Upper lobe of left lung (tissue), 6 donors: Measurements from ENCODE around the gene GRIK2. TPM values are rescaled to one million over a fixed set of nuclear protein-coding genes. Genes with fewer than 3 reads are reported as not detected.

Experiments used
- ATAC-seq, 2 donors: fragments of 200-7000 bp; cut with Tn5 transposase; one replicate each; pipeline ENCODE4 v1.9.1; 2022; ENCODE audit warnings: mild to moderate bottlenecking in 2 of 2, moderate library complexity in 2 of 2; ENCODE audit not compliant: low FRiP score in 2 of 2
- DNase-seq, 2 donors: peaks; one replicate each; pipeline ENCODE4 v3.0.0-alpha.2; 2019 to 2020
- H3K27ac ChIP-seq, 4 donors: fragments of 200-600 bp; sonication (generic); one replicate each; pipeline ENCODE4 v1.5.1; 2016 to 2019
- H3K27me3 ChIP-seq, 4 donors: fragments of 200-600 bp; sonication (generic); one replicate each; pipeline ENCODE4 v1.5.1; 2017 to 2019
- H3K36me3 ChIP-seq, 4 donors: fragments of 200-600 bp; sonication (generic); one replicate each; pipeline ENCODE4 v1.5.1; 2016 to 2019
- H3K4me1 ChIP-seq, 4 donors: fragments of 200-600 bp; sonication (generic); one replicate each; pipeline ENCODE4 v1.5.1; 2018 to 2019
- H3K4me3 ChIP-seq, 4 donors: fragments of 200-600 bp; sonication (generic); one replicate each; pipeline ENCODE4 v1.5.1; 2017 to 2019; ENCODE audit warnings: mild to moderate bottlenecking in 2 of 4, moderate library complexity in 1 of 4
- H3K9me3 ChIP-seq, 4 donors: fragments of 200-600 bp; sonication (generic); one replicate each; pipeline ENCODE4 v1.5.1; 2018 to 2019
- CTCF ChIP-seq, 6 experiments: fragments of 450-650 bp in 4 of 6; fragments of 200-600 bp in 2 of 6; sonication (generic) in 2 of 6; IDR thresholded peaks; one replicate each; pipeline ENCODE4 v1.5.1; 2016 to 2019; ENCODE audit warnings: antibody characterized with exemption in 6 of 6
- EP300 ChIP-seq, 4 donors: sonication (generic); formaldehyde crosslinking; IDR thresholded peaks; one replicate each; pipeline ENCODE4 v1.5.1; 2017; ENCODE audit warnings: antibody characterized with exemption in 4 of 4, control low read depth in 2 of 4
- POLR2A ChIP-seq, 4 donors: fragments of 450-650 bp; IDR thresholded peaks; one replicate each; pipeline ENCODE4 v1.5.1; 2016 to 2017; ENCODE audit warnings: antibody characterized with exemption in 4 of 4, mild to moderate bottlenecking in 2 of 4
- POLR2AphosphoS5 ChIP-seq, 2 donors: sonication (generic); formaldehyde crosslinking; IDR thresholded peaks; one replicate each; pipeline ENCODE4 v1.5.1; 2017; ENCODE audit warnings: antibody characterized with exemption in 2 of 2
- WGBS, 2 donors: methylation state at CpG; one replicate each; pipeline ENCODE4 v1.1.5; 2017 to 2018; 5-methylcytosine and 5-hydroxymethylcytosine counted together
- total RNA-seq, 6 donors: library from RNA; depleted of rRNA in 4 of 6; stranded (reverse); fragments of >200 nt in 4 of 6; gene quantifications; one replicate each; pipeline versions ENCODE4 v1.1.0 to v1.2.1, GENCODE V29; 2016 to 2021
- donor health status: DM: no; HTN: no; CAD: no; lungs with moderate emphysema.
- donor health status: DM: no; HTN: yes; CAD: no; lungs with severe emphysema.

The GRIK2 gene
- total RNA-seq, 6 donors from 2014 or later, result 0.07 to 1.2 (median 0.50) TPM; not detected in 2

- H3K27me3 ChIP-seq, result no peaks in the 10 kb centered on the region
- H3K4me1 ChIP-seq, result no peaks in the 10 kb centered on the region
- ATAC-seq, result no peak
- no peaks in the 10 kb centered on the region for H3K9me3 ChIP-seq
- no peak overlapping the region for H3K4me3 ChIP-seq
- H3K36me3 ChIP-seq, result no peaks in the 10 kb centered on the region
- TF ChIP-seq POLR2A (IDR thresholded peaks at IDR 0.05), result no peak
- TF ChIP-seq CTCF (IDR thresholded peaks at IDR 0.05), result no peak
- no peak for TF ChIP-seq EP300 (IDR thresholded peaks at IDR 0.05)
- no peak for TF ChIP-seq POLR2AphosphoS5 (IDR thresholded peaks at IDR 0.05)
- no peak for DNase-seq
- 93% methylated on average over 7 of the region's 7 CpGs for WGBS, 2 donors
- no peak overlapping the region for H3K27ac ChIP-seq
Measured at GRCh38 chr6:101776919-101777350, 383.4 kb downstream of the GRIK2 start.

GRCh38 chr6:101777646-101778045, 384.1 kb downstream of the GRIK2 start:
- no peaks in the 10 kb centered on the region for H3K4me1 ChIP-seq
- no peaks in the 10 kb centered on the region for H3K9me3 ChIP-seq
- no peaks in the 10 kb centered on the region for H3K36me3 ChIP-seq
- H3K4me3 ChIP-seq, result no peak overlapping the region
- no peak overlapping the region for H3K27ac ChIP-seq
- TF ChIP-seq POLR2AphosphoS5 (IDR thresholded peaks at IDR 0.05), result no peak
- TF ChIP-seq CTCF (IDR thresholded peaks at IDR 0.05), result no peak
- TF ChIP-seq POLR2A (IDR thresholded peaks at IDR 0.05), result no peak
- TF ChIP-seq EP300 (IDR thresholded peaks at IDR 0.05), result no peak
- ATAC-seq (no peak), DNase-seq (no peak)
- no peaks in the 10 kb centered on the region for H3K27me3 ChIP-seq
- 40 to 59% methylated on average over 2 of the region's 2 CpGs for WGBS, 2 donors

GRCh38 chr6:101779051-101779844, 385.7 kb downstream of the GRIK2 start:
- ATAC-seq, result no peak
- Histone ChIP-seq H3K27me3 (no peaks in the 10 kb centered on the region), H3K4me1 (no peaks in the 10 kb centered on the region), H3K27ac (no peak overlapping the region), H3K4me3 (no peak overlapping the region), H3K36me3 (no peaks in the 10 kb centered on the region), H3K9me3 (no peaks in the 10 kb centered on the region)
- WGBS, 2 donors, result 78 to 84% methylated on average over 1 of the region's 1 CpG
- TF ChIP-seq CTCF (IDR thresholded peaks at IDR 0.05) (no peak), POLR2A (IDR thresholded peaks at IDR 0.05) (no peak), POLR2AphosphoS5 (IDR thresholded peaks at IDR 0.05) (no peak), EP300 (IDR thresholded peaks at IDR 0.05) (no peak)
- DNase-seq, result no peak

GRCh38 chr6:101783287-101783686, 389.8 kb downstream of the GRIK2 start:
- 90 to 96% methylated on average over 1 of the region's 1 CpG for WGBS, 2 donors
- ATAC-seq, result no peak

GRCh38 chr6:101784094-101784493, 390.6 kb downstream of the GRIK2 start:
- ATAC-seq (no peak), DNase-seq (no peak)
- Histone ChIP-seq H3K27me3 (no peaks in the 10 kb centered on the region), H3K27ac (no peak overlapping the region), H3K4me3 (no peak overlapping the region), H3K36me3 (no peaks in the 10 kb centered on the region), H3K4me1 (no peaks in the 10 kb centered on the region), H3K9me3 (no peaks in the 10 kb centered on the region)
- WGBS, 2 donors, result 81 to 100% methylated on average over 2 of the region's 2 CpGs
- TF ChIP-seq CTCF (IDR thresholded peaks at IDR 0.05) (no peak), POLR2AphosphoS5 (IDR thresholded peaks at IDR 0.05) (no peak), POLR2A (IDR thresholded peaks at IDR 0.05) (no peak), EP300 (IDR thresholded peaks at IDR 0.05) (no peak)

More at GRCh38 chr6:101783287-101783686, 389.8 kb downstream of the GRIK2 start:
- Histone ChIP-seq H3K36me3 (no peaks in the 10 kb centered on the region), H3K27me3 (no peaks in the 10 kb centered on the region), H3K27ac (no peak overlapping the region), H3K9me3 (no peaks in the 10 kb centered on the region), H3K4me3 (no peak overlapping the region), H3K4me1 (no peaks in the 10 kb centered on the region)
- no peak for DNase-seq
- no peak for TF ChIP-seq EP300 (IDR thresholded peaks at IDR 0.05)
